Spleen (tissue), 7 donors: ENCODE measurements around the gene FAM3B.

Source experiments
- CTCF ChIP-seq, 11 experiments: fragments of 200-600 bp in 7 of 11; fragments of 450-650 bp in 4 of 11; sonication (generic) in 4 of 11; IDR thresholded peaks in 8 of 11; conservative IDR thresholded peaks in 3 of 11; 1 replicate in 7 of 11; 2 replicates in 4 of 11; pipeline versions ENCODE4 v1.4.0 to v1.8.0; 2016 to 2021; ENCODE audit warnings: antibody characterized with exemption in 11 of 11, inconsistent platforms in 4 of 11, mild to moderate bottlenecking in 1 of 11
- POLR2A ChIP-seq, 3 donors: fragments of 450-650 bp; IDR thresholded peaks; one replicate each; pipeline ENCODE4 v1.5.1; 2017; ENCODE audit warnings: antibody characterized with exemption in 3 of 3, mild to moderate bottlenecking in 1 of 3
- POLR2AphosphoS5 ChIP-seq, 3 donors: sonication (generic); formaldehyde crosslinking; IDR thresholded peaks; one replicate each; pipeline ENCODE4 v1.5.1; 2017; ENCODE audit warnings: antibody characterized with exemption in 3 of 3
- donor health status: DM: no; HTN: no; CAD: no; lungs with moderate emphysema.
- donor health status: DM: no; HTN: no; CAD: no.
- donor health status: DM: no; HTN: no; CAD: no.

GRCh38 chr21:41357546-41357945 is 40.9 kb downstream of the FAM3B start:
- TF ChIP-seq CTCF (IDR thresholded peaks at IDR 0.05 in 8 of 11, conservative IDR thresholded peaks at IDR 0.05 in 3 of 11) (no peak), POLR2A (IDR thresholded peaks at IDR 0.05) (no peak), POLR2AphosphoS5 (IDR thresholded peaks at IDR 0.05) (no peak)
